Erythroblast (primary cell): ENCODE measurements around the gene DHRSX.
"Not testable (repeated sequence)": the region's sequence is repeated elsewhere in the genome, so short reads cannot be mapped to it uniquely, and the experiment has no call there.

ENCODE experiments used
- DNase-seq, 2 experiments: peaks; one replicate each; lab custom pipeline; 2025; lab: John Stamatoyannopoulos, UW
- GATA1 ChIP-seq: IDR thresholded peaks from 2 replicates; pipeline ENCODE4 v1.6.1; 2011; ENCODE audit warnings: low read depth, mild to moderate bottlenecking, control low read depth, low read length, moderate library complexity
- POLR2A ChIP-seq: IDR thresholded peaks from 2 replicates; pipeline ENCODE4 v1.6.1; 2011; ENCODE audit warnings: mild to moderate bottlenecking, low read length

The DHRSX gene

GRCh38 chrX:2237976-2238375, 262.8 kb downstream of the DHRSX start:
- TF ChIP-seq GATA1, result no peak
- TF ChIP-seq POLR2A, result no peak
- no peak for DNase-seq

- TF ChIP-seq GATA1 (no peak), POLR2A (no peak)
- DNase-seq, result no peak
These were observed 269.1 kb downstream of the DHRSX start for GRCh38 chrX:2231570-2232192.

- DNase-seq, result no peak
These were observed 270.3 kb downstream of the DHRSX start for GRCh38 chrX:2230457-2230856.

GRCh38 chrX:2228536-2228935, 272.2 kb downstream of the DHRSX start:
- no peak for TF ChIP-seq GATA1
- TF ChIP-seq POLR2A, result no peak
- no peak for DNase-seq

More at GRCh38 chrX:2230457-2230856, 270.3 kb downstream of the DHRSX start:
- no peak for TF ChIP-seq POLR2A
- no peak for TF ChIP-seq GATA1

GRCh38 chrX:2226906-2227656, 273.7 kb downstream of the DHRSX start:
- TF ChIP-seq POLR2A (no peak), GATA1 (no peak)
- DNase-seq, result no peak

GRCh38 chrX:2226182-2226581, 274.6 kb downstream of the DHRSX start:
- no peak for DNase-seq
- TF ChIP-seq GATA1, result no peak
- no peak for TF ChIP-seq POLR2A

- TF ChIP-seq GATA1 (no peak), POLR2A (no peak)
- DNase-seq, result no peak
These were observed 276.1 kb downstream of the DHRSX start for GRCh38 chrX:2224597-2225235.

- TF ChIP-seq GATA1 (no peak), POLR2A (no peak)
- no peak for DNase-seq
These were observed 276.6 kb downstream of the DHRSX start for GRCh38 chrX:2224161-2224560.

GRCh38 chrX:2220829-2221567, 279.8 kb downstream of the DHRSX start:
- TF ChIP-seq POLR2A, result no peak
- TF ChIP-seq GATA1, result no peak
- no peak for DNase-seq

GRCh38 chrX:2220296-2220695, 280.5 kb downstream of the DHRSX start:
- no peak for DNase-seq
- TF ChIP-seq POLR2A (no peak), GATA1 (no peak)

- not testable (repeated sequence) for DNase-seq
These were observed 286.5 kb downstream of the DHRSX start for GRCh38 chrX:2214138-2214823.

GRCh38 chrX:2211667-2212066, 289.1 kb downstream of the DHRSX start:
- not testable (repeated sequence) for DNase-seq

GRCh38 chrX:2193273-2193592, 307.5 kb downstream of the DHRSX start:
- no peak for TF ChIP-seq GATA1
- TF ChIP-seq POLR2A, result no peak
- no peak for DNase-seq
